Measurements from ENCODE around the gene DSCAM.

DSCAM gene

DNA sequence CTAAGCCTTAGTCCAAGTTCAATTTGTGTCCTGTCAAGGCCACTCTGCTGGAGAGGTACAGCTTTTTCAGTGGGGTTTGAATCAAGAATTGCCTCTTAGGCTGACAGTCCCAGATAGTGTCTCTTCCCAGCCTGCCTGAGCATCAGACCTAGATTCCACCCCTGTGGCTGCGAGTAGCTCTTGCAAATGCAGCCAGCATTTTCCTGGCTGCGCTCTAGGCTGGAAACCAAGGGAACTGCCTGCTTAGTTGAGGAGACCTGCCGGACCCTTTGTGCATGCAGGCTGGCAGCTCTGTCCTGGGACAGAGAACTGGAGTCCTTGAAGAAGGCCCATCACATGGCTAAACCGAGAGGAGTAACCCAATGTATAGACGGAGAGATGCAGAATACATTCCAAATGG lies 686.0 kb downstream of the DSCAM start:
- Histone ChIP-seq H3K4ac (ENCODE audit: low read depth, low read length) (no peak overlapping the region), H3K4me1 (ENCODE audit: control insufficient read depth, low read depth, low read length) (peaks cover 4% of the 10 kb centered on the region), H4K8ac (ENCODE audit: low read depth, low read length) (no peak overlapping the region), H3K18ac (ENCODE audit: low read length) (no peak overlapping the region), H3K79me1 (ENCODE audit: low read length) (no peaks in the 10 kb centered on the region), H3K4me3 (ENCODE audit: low read length) (no peak overlapping the region), H2AK5ac (ENCODE audit: low read length) (no peak overlapping the region), H3K27ac (ENCODE audit: low read depth, low read length) (no peak overlapping the region), H2BK15ac (replicated peaks; ENCODE audit: low read depth) (no peak overlapping the region), H2BK120ac (ENCODE audit: low read depth, low read length) (no peak overlapping the region), H3K56ac (ENCODE audit: low read length) (no peak overlapping the region), H4K5ac (ENCODE audit: low read length) (no peak overlapping the region), H3K79me2 (ENCODE audit: control insufficient read depth, insufficient read depth, low read length) (no peaks in the 10 kb centered on the region), H2BK5ac (ENCODE audit: low read length) (no peak overlapping the region), H3K27me3 (ENCODE audit: insufficient read depth, low read length, poor library complexity) (no peaks in the 10 kb centered on the region), H3K4me2 (ENCODE audit: low read length) (no peak overlapping the region), H3K9ac (ENCODE audit: low read length) (no peak overlapping the region), H3K23ac (ENCODE audit: low read length) (no peak overlapping the region), H3K36me3 (ENCODE audit: control insufficient read depth, insufficient read depth, low read length) (no peaks in the 10 kb centered on the region)
- WGBS (ENCODE audit: extremely low coverage, insufficient coverage, low lambda C conversion rate), result no CpG with 5 or more reads among the region's 5 CpGs
- peak; percentile 18 for DNase-seq

DNA sequence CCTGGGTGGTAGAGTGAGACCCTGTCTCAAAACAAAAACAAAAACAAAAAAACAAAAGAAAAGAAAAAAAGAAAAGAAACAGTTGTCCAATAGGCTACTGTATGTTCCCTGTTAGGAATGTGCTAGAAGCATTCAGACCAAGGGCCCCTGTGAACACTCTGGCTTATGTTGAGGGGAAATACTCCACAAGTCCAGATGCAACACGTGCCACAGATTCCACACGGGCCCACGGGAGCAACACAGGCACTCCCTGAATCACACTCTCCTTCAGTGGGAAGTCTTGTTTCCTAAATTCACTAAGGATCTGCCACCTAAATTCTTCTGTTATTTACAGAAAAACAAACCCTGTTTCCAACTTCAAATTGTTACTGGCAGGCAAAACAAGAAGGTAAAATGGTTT lies 688.6 kb downstream of the DSCAM start:
- no peak overlapping the region for H2AK5ac ChIP-seq (ENCODE audit: low read length)
- H2BK120ac ChIP-seq (ENCODE audit: low read depth, low read length), result no peak overlapping the region
- no peak overlapping the region for H3K27ac ChIP-seq (ENCODE audit: low read depth, low read length)
- H3K79me2 ChIP-seq (ENCODE audit: control insufficient read depth, insufficient read depth, low read length), result no peaks in the 10 kb centered on the region
- no peaks in the 10 kb centered on the region for H3K36me3 ChIP-seq (ENCODE audit: control insufficient read depth, insufficient read depth, low read length)
- H3K79me1 ChIP-seq (ENCODE audit: low read length), result no peaks in the 10 kb centered on the region
- no peak overlapping the region for H3K4me2 ChIP-seq (ENCODE audit: low read length)
- H3K27me3 ChIP-seq (ENCODE audit: insufficient read depth, low read length, poor library complexity), result no peaks in the 10 kb centered on the region
- no peak overlapping the region for H3K4me3 ChIP-seq (ENCODE audit: low read length)
- no peak overlapping the region for H4K8ac ChIP-seq (ENCODE audit: low read depth, low read length)
- no peaks in the 10 kb centered on the region for H3K4me1 ChIP-seq (ENCODE audit: control insufficient read depth, low read depth, low read length)
- no peak overlapping the region for H3K4ac ChIP-seq (ENCODE audit: low read depth, low read length)
- H3K9ac ChIP-seq (ENCODE audit: low read length), result no peak overlapping the region
- no peak for DNase-seq
- no peak overlapping the region for H4K5ac ChIP-seq (ENCODE audit: low read length)
- H2BK5ac ChIP-seq (ENCODE audit: low read length), result no peak overlapping the region
- H3K18ac ChIP-seq (ENCODE audit: low read length), result no peak overlapping the region
- no peak overlapping the region for H3K56ac ChIP-seq (ENCODE audit: low read length)
- WGBS (ENCODE audit: extremely low coverage, insufficient coverage, low lambda C conversion rate), result no CpG with 5 or more reads among the region's 3 CpGs
- H3K23ac ChIP-seq (ENCODE audit: low read length), result no peak overlapping the region
- H2BK15ac ChIP-seq (replicated peaks; ENCODE audit: low read depth), result no peak overlapping the region

DNA sequence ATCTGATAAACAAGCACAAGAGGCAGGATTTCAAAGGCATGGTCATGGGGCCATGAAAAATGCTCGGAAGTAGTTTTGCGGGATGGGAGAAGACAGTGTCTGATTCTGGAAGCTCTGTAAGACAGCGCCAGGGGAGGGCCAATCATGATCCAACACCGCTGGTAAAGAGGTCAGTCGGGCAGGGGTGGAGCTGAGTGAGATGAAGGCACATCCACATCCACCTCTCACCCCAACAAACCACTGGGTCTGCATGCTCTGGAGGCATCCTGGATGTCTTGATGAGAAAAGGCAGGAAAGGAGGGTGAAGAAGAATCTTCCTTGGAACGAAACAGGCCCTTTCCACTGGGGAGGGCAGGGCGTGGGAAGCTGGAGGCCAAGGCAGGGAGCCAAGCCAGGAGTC lies 691.4 kb downstream of the DSCAM start:
- Histone ChIP-seq H3K36me3 (ENCODE audit: control insufficient read depth, insufficient read depth, low read length) (no peaks in the 10 kb centered on the region), H2BK120ac (ENCODE audit: low read depth, low read length) (no peak overlapping the region), H3K4me3 (ENCODE audit: low read length) (no peak overlapping the region), H2AK5ac (ENCODE audit: low read length) (no peak overlapping the region), H4K5ac (ENCODE audit: low read length) (no peak overlapping the region), H3K56ac (ENCODE audit: low read length) (no peak overlapping the region), H4K8ac (ENCODE audit: low read depth, low read length) (no peak overlapping the region), H3K27me3 (ENCODE audit: insufficient read depth, low read length, poor library complexity) (no peaks in the 10 kb centered on the region), H3K9ac (ENCODE audit: low read length) (no peak overlapping the region), H3K27ac (ENCODE audit: low read depth, low read length) (no peak overlapping the region), H3K23ac (ENCODE audit: low read length) (no peak overlapping the region), H2BK5ac (ENCODE audit: low read length) (no peak overlapping the region), H3K79me2 (ENCODE audit: control insufficient read depth, insufficient read depth, low read length) (no peaks in the 10 kb centered on the region), H3K18ac (ENCODE audit: low read length) (no peak overlapping the region), H3K4me2 (ENCODE audit: low read length) (no peak overlapping the region), H3K79me1 (ENCODE audit: low read length) (no peaks in the 10 kb centered on the region), H3K4ac (ENCODE audit: low read depth, low read length) (no peak overlapping the region), H2BK15ac (replicated peaks; ENCODE audit: low read depth) (no peak overlapping the region), H3K4me1 (ENCODE audit: control insufficient read depth, low read depth, low read length) (no peaks in the 10 kb centered on the region)
- no peak for DNase-seq
- no CpG with 5 or more reads among the region's 7 CpGs for WGBS (ENCODE audit: extremely low coverage, insufficient coverage, low lambda C conversion rate)

DNA sequence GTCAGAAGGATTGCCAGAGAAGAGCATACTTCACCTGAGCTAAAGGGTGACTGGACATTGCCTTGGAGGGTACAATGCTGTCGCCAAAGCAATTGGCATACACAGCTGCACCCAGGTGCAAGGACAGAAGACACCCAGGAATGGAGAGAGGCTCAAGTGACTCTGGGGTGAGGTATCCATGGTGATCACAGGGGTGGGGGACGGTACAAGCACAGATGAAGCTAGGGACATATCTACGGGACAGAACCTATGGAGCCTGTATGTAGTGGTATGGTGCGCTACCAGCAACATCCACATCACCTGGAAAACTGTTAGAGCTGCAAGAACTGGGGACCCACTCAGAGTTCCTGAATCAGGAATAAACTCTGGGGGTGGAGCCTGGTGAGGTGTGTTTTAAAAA lies 693.6 kb downstream of the DSCAM start:
- Histone ChIP-seq H3K4me1 (ENCODE audit: control insufficient read depth, low read depth, low read length) (no peaks in the 10 kb centered on the region), H3K27me3 (ENCODE audit: insufficient read depth, low read length, poor library complexity) (no peaks in the 10 kb centered on the region), H3K79me1 (ENCODE audit: low read length) (no peaks in the 10 kb centered on the region), H3K9ac (ENCODE audit: low read length) (no peak overlapping the region), H2BK15ac (replicated peaks; ENCODE audit: low read depth) (no peak overlapping the region), H3K79me2 (ENCODE audit: control insufficient read depth, insufficient read depth, low read length) (no peaks in the 10 kb centered on the region), H4K5ac (ENCODE audit: low read length) (no peak overlapping the region), H3K4me2 (ENCODE audit: low read length) (no peak overlapping the region), H2BK5ac (ENCODE audit: low read length) (no peak overlapping the region), H3K56ac (ENCODE audit: low read length) (no peak overlapping the region), H3K4ac (ENCODE audit: low read depth, low read length) (no peak overlapping the region), H2AK5ac (ENCODE audit: low read length) (no peak overlapping the region), H3K4me3 (ENCODE audit: low read length) (no peak overlapping the region), H4K8ac (ENCODE audit: low read depth, low read length) (no peak overlapping the region), H2BK120ac (ENCODE audit: low read depth, low read length) (no peak overlapping the region), H3K36me3 (ENCODE audit: control insufficient read depth, insufficient read depth, low read length) (no peaks in the 10 kb centered on the region), H3K23ac (ENCODE audit: low read length) (no peak overlapping the region), H3K27ac (ENCODE audit: low read depth, low read length) (no peak overlapping the region), H3K18ac (ENCODE audit: low read length) (no peak overlapping the region)
- no peak for DNase-seq
- WGBS (ENCODE audit: extremely low coverage, insufficient coverage, low lambda C conversion rate), result no CpG with 5 or more reads among the region's 4 CpGs

DNA sequence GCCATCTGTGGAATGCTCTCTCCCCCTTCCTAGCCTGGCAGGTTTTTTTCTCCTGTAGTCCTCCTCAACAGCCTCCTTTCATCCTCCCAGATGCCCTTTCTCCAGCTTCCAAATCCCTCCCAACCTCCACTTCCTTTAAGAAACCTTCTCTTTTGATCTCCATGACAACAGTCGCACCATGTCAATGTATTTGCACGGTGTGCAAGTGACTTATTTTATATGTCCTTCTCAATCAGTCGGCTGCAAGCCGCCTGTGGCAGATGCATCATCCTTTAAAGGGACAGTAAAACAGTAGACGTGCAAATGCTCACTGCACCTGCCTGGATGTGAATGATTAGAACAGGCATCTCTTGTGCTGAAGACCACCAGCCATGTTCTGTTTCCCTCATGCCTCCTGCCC lies 694.5 kb downstream of the DSCAM start:
- Histone ChIP-seq H3K27ac (ENCODE audit: low read depth, low read length) (no peak overlapping the region), H3K56ac (ENCODE audit: low read length) (no peak overlapping the region)
- no CpG with 5 or more reads among the region's 5 CpGs for WGBS (ENCODE audit: extremely low coverage, insufficient coverage, low lambda C conversion rate)

DNA sequence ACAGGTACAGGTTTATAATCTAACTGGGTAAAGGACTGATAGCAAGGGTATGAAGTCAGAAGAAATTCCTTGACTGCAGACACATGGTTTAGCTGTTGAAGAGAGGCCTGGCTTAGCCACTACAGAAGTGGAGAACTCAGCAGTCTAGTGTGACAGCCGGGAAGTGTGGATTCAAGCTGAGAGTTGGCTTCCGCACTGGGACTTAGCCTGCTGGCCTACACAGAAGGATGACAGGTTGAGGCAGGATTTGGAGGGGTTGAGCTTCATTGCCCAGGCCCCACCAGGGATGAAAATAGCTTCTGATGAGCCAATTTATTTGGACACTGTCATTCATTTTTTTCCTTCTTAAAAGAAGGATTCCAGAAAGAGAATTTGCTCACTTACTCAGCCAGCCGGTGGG lies 695.3 kb downstream of the DSCAM start:
- Histone ChIP-seq H3K9ac (ENCODE audit: low read length) (no peak overlapping the region), H3K27ac (ENCODE audit: low read depth, low read length) (no peak overlapping the region), H3K23ac (ENCODE audit: low read length) (no peak overlapping the region), H4K5ac (ENCODE audit: low read length) (no peak overlapping the region), H3K4ac (ENCODE audit: low read depth, low read length) (no peak overlapping the region), H3K56ac (ENCODE audit: low read length) (no peak overlapping the region), H3K36me3 (ENCODE audit: control insufficient read depth, insufficient read depth, low read length) (no peaks in the 10 kb centered on the region), H4K8ac (ENCODE audit: low read depth, low read length) (no peak overlapping the region), H3K79me1 (ENCODE audit: low read length) (no peaks in the 10 kb centered on the region), H2AK5ac (ENCODE audit: low read length) (no peak overlapping the region), H3K27me3 (ENCODE audit: insufficient read depth, low read length, poor library complexity) (no peaks in the 10 kb centered on the region), H3K18ac (ENCODE audit: low read length) (no peak overlapping the region), H3K4me3 (ENCODE audit: low read length) (no peak overlapping the region), H2BK15ac (replicated peaks; ENCODE audit: low read depth) (no peak overlapping the region), H3K79me2 (ENCODE audit: control insufficient read depth, insufficient read depth, low read length) (no peaks in the 10 kb centered on the region), H2BK120ac (ENCODE audit: low read depth, low read length) (no peak overlapping the region), H3K4me1 (ENCODE audit: control insufficient read depth, low read depth, low read length) (no peaks in the 10 kb centered on the region), H2BK5ac (ENCODE audit: low read length) (no peak overlapping the region), H3K4me2 (ENCODE audit: low read length) (no peak overlapping the region)
- DNase-seq, result peak; percentile 24
- WGBS (ENCODE audit: extremely low coverage, insufficient coverage, low lambda C conversion rate), result no CpG with 5 or more reads among the region's 3 CpGs

More for the DNA sequence above, 694.5 kb downstream of the DSCAM start:
- no peak overlapping the region for H4K5ac ChIP-seq (ENCODE audit: low read length)
- no peaks in the 10 kb centered on the region for H3K79me1 ChIP-seq (ENCODE audit: low read length)
- H2AK5ac ChIP-seq (ENCODE audit: low read length), result no peak overlapping the region
- H3K18ac ChIP-seq (ENCODE audit: low read length), result no peak overlapping the region
- no peaks in the 10 kb centered on the region for H3K79me2 ChIP-seq (ENCODE audit: control insufficient read depth, insufficient read depth, low read length)
- H2BK5ac ChIP-seq (ENCODE audit: low read length), result no peak overlapping the region
- no peaks in the 10 kb centered on the region for H3K27me3 ChIP-seq (ENCODE audit: insufficient read depth, low read length, poor library complexity)
- no peaks in the 10 kb centered on the region for H3K36me3 ChIP-seq (ENCODE audit: control insufficient read depth, insufficient read depth, low read length)
- no peak overlapping the region for H3K23ac ChIP-seq (ENCODE audit: low read length)
- no peak overlapping the region for H3K4me2 ChIP-seq (ENCODE audit: low read length)
- no peak overlapping the region for H2BK15ac ChIP-seq (replicated peaks; ENCODE audit: low read depth)
- H3K4me1 ChIP-seq (ENCODE audit: control insufficient read depth, low read depth, low read length), result no peaks in the 10 kb centered on the region
- H3K4ac ChIP-seq (ENCODE audit: low read depth, low read length), result no peak overlapping the region
- no peak for DNase-seq
- H3K9ac ChIP-seq (ENCODE audit: low read length), result no peak overlapping the region
- H4K8ac ChIP-seq (ENCODE audit: low read depth, low read length), result no peak overlapping the region
- H2BK120ac ChIP-seq (ENCODE audit: low read depth, low read length), result no peak overlapping the region
- no peak overlapping the region for H3K4me3 ChIP-seq (ENCODE audit: low read length)
